WTC11 (cell line): ENCODE data around the gene RUFY3. TPM values are rescaled to one million over a fixed set of nuclear protein-coding genes. Genes with fewer than 3 reads are reported as not detected.

Experiments
- ATAC-seq: fragments of 200-7000 bp; cut with Tn5 transposase; 2 replicates; pipeline ENCODE4 v1.10.0; 2021; ENCODE audit warnings: mild to moderate bottlenecking, moderate library complexity
- CTCF ChIA-PET: fragments of 300-600 bp; sonication (Branson Sonifier 250); formaldehyde crosslinking; loops from one replicate; lab custom pipeline; 2021; ENCODE audit warnings: antibody characterized with exemption; lab: Charles Lee
- POLR2A ChIA-PET: fragments of 350-600 bp; sonication (Branson Sonifier 250); formaldehyde crosslinking; loops from one replicate; lab custom pipeline; 2021; ENCODE audit warnings: antibody characterized with exemption; lab: Charles Lee
- DNase-seq: peaks from one replicate; pipeline ENCODE4 v3.0.0; 2021; ENCODE audit warnings: low spot score
- H3K27ac Mint-ChIP-seq: 2 replicates; pipeline ENCODE4 v1.8.0; 2021; ENCODE audit warnings: mixed read lengths
- H3K27me3 Mint-ChIP-seq: 2 replicates; pipeline ENCODE4 v1.8.0; 2021; ENCODE audit warnings: low read depth, mild to moderate bottlenecking, moderate library complexity, mixed read lengths
- H3K36me3 Mint-ChIP-seq: 2 replicates; pipeline ENCODE4 v1.8.0; 2021; ENCODE audit warnings: mixed read lengths
- H3K4me1 Mint-ChIP-seq: 2 replicates; pipeline ENCODE4 v1.8.0; 2022; ENCODE audit warnings: mixed read lengths
- H3K4me3 Mint-ChIP-seq: 2 replicates; pipeline ENCODE4 v1.8.0; 2021; ENCODE audit warnings: mild to moderate bottlenecking, moderate library complexity, mixed read lengths
- H3K9me3 Mint-ChIP-seq: 2 replicates; pipeline ENCODE4 v1.8.0; 2021; ENCODE audit warnings: mixed read lengths
- AFF4 ChIP-seq: sonication (generic); formaldehyde crosslinking; IDR thresholded peaks from 2 replicates; pipeline ENCODE4 v1.8.1; 2023; ENCODE audit warnings: mild to moderate bottlenecking, missing genetic modification reagents, borderline replicate concordance
- FOXK1 ChIP-seq: sonication (generic); formaldehyde crosslinking; IDR thresholded peaks from 2 replicates; pipeline ENCODE4 v1.8.0; 2022; ENCODE audit warnings: mild to moderate bottlenecking, moderate library complexity, missing genetic modification reagents
- IRF2 ChIP-seq: sonication (generic); formaldehyde crosslinking; IDR thresholded peaks from 2 replicates; pipeline ENCODE4 v1.8.0; 2022; ENCODE audit warnings: low read depth, missing genetic modification reagents, borderline replicate concordance
- JAZF1 ChIP-seq: fragments of 250-450 bp; sonication (Bioruptor Pico); IDR thresholded peaks from 2 replicates; pipeline ENCODE4 v1.9.0; 2021; ENCODE audit warnings: moderate library complexity, mild to moderate bottlenecking, inconsistent platforms
- MXD4 ChIP-seq: fragments of 250-450 bp; sonication (Bioruptor Pico); IDR thresholded peaks from 2 replicates; pipeline ENCODE4 v1.8.0; 2021; ENCODE audit warnings: mild to moderate bottlenecking, moderate library complexity, borderline replicate concordance
- NFE2L1 ChIP-seq: sonication (generic); formaldehyde crosslinking; IDR thresholded peaks from 2 replicates; pipeline ENCODE4 v1.8.1; 2023; ENCODE audit warnings: missing genetic modification reagents
- PRDM15 ChIP-seq: sonication (generic); formaldehyde crosslinking; IDR thresholded peaks from 2 replicates; pipeline ENCODE4 v1.8.0; 2022; ENCODE audit warnings: missing genetic modification reagents
- TP53 ChIP-seq: sonication (generic); formaldehyde crosslinking; IDR thresholded peaks from 2 replicates; pipeline ENCODE4 v1.8.1; 2023; ENCODE audit warnings: mild to moderate bottlenecking, missing genetic modification reagents
- ZNF232 ChIP-seq: sonication (generic); formaldehyde crosslinking; IDR thresholded peaks from 2 replicates; pipeline ENCODE4 v1.8.0; 2022; ENCODE audit warnings: mild to moderate bottlenecking, missing genetic modification reagents
- ZNF396 ChIP-seq: fragments of 250-450 bp; sonication (Bioruptor Pico); IDR thresholded peaks from 2 replicates; pipeline ENCODE4 v1.8.0; 2021; ENCODE audit warnings: mild to moderate bottlenecking, moderate library complexity, borderline replicate concordance
- ZNF671 ChIP-seq: fragments of 250-450 bp; sonication (Bioruptor Pico); IDR thresholded peaks from 2 replicates; pipeline ENCODE4 v1.8.0; 2021; ENCODE audit warnings: mild to moderate bottlenecking
- total RNA-seq: library from RNA; stranded (reverse); gene quantifications from 3 replicates; pipeline ENCODE4 v1.2.3, GENCODE V29; 2021
- TF ChIP-seq, protein P1 (sequence below): fragments of 250-450 bp; sonication (Bioruptor Pico); IDR thresholded peaks from 2 replicates; pipeline ENCODE4 v1.9.0; 2021; ENCODE audit warnings: mild to moderate bottlenecking
- TF ChIP-seq, protein P2 (sequence below): sonication (generic); formaldehyde crosslinking; IDR thresholded peaks from 2 replicates; pipeline ENCODE4 v1.8.1; 2023; ENCODE audit warnings: mild to moderate bottlenecking, missing genetic modification reagents
- TF ChIP-seq, protein P3 (sequence below): fragments of 250-450 bp; sonication (Bioruptor Pico); IDR thresholded peaks from 2 replicates; pipeline ENCODE4 v1.9.0; 2021; ENCODE audit warnings: mild to moderate bottlenecking, borderline replicate concordance

Gene RUFY3
- total RNA-seq, 1 experiment from 2014 or later = 49.0 TPM

GRCh38 chr4:70715097-70715496 is 6.7 kb upstream of the RUFY3 start:
- no peaks in the 10 kb centered on the region for H3K27me3 Mint-ChIP-seq
- ChIA-PET POLR2A (no interaction called here), CTCF (interaction anchor here (0.6 to 2.5 kb wide), 2 partner anchors 21 to 118 kb away, joined by 3 to 9 read pairs; no protein-coding TSS in a partner anchor)
- H3K4me1 Mint-ChIP-seq = peaks cover 36% of the 10 kb centered on the region
- H3K27ac Mint-ChIP-seq = no peak overlapping the region
- H3K4me3 Mint-ChIP-seq = no peak overlapping the region
- no peaks in the 10 kb centered on the region for H3K9me3 Mint-ChIP-seq
- TF ChIP-seq ZNF671 (no peak), NFE2L1 (no peak), ZNF232 (CRISPR knock-in tag) (no peak), ZNF396 (CRISPR knock-in tag) (no peak), IRF2 (CRISPR knock-in tag) (no peak), JAZF1 (no peak)
- TF ChIP-seq, protein P1, sequence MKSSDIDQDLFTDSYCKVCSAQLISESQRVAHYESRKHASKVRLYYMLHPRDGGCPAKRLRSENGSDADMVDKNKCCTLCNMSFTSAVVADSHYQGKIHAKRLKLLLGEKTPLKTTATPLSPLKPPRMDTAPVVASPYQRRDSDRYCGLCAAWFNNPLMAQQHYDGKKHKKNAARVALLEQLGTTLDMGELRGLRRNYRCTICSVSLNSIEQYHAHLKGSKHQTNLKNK (CRISPR knock-in tag) = no peak
- ATAC-seq (no peak), DNase-seq (no peak)
- H3K36me3 Mint-ChIP-seq = no peaks in the 10 kb centered on the region

DNA sequence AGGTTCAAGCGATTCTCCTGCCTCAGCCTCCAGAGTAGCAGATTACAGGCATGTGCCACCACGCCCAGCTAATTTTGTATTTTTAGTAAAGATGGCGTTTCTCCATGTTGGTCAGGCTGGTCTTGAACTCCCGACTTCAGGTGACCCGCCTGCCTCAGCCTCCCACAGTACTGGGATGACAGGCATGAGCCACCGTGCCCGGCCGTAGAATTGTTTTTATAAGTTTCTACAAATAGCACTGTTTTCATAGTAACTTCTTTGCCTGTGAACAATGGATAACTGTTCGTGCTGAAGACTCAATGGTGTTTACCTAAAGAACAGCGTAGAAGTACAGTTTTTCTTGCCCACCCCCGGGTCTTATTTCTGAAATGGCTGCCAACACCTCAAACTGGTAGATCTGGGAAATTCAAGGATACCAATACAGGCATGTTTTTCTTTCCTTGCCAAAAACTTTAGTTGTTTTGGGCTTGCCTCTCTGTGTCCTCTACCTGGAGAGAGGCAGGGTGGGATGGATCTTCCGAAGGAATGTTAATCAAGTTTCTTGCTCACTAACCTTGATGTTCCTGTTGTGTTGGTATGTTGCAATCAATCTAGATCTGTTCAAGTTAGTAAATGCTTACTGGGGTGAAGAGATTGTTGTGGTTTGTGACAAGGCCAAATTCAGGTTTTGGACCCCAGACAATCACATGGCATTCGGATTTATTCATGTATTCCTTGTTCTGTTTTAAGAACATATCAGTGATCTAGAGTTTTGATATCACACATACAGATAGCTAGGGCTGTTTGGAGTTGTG is 2.8 kb upstream of the RUFY3 start:
- no peak for ATAC-seq
- CTCF ChIA-PET = no interaction called here
- peaks cover 26% of the 10 kb centered on the region for H3K4me1 Mint-ChIP-seq

More for the DNA sequence above, 2.8 kb upstream of the RUFY3 start:
- Mint-ChIP-seq H3K4me3 (no peak overlapping the region), H3K9me3 (no peaks in the 10 kb centered on the region), H3K27ac (no peak overlapping the region), H3K36me3 (no peaks in the 10 kb centered on the region), H3K27me3 (no peaks in the 10 kb centered on the region)
- POLR2A ChIA-PET = no interaction called here
- DNase-seq = no peak
- TF ChIP-seq TP53 (CRISPR knock-in tag) (no peak), AFF4 (CRISPR knock-in tag) (no peak), MXD4 (CRISPR knock-in tag) (no peak), PRDM15 (no peak), FOXK1 (CRISPR knock-in tag) (no peak)
- TF ChIP-seq, protein P2, sequence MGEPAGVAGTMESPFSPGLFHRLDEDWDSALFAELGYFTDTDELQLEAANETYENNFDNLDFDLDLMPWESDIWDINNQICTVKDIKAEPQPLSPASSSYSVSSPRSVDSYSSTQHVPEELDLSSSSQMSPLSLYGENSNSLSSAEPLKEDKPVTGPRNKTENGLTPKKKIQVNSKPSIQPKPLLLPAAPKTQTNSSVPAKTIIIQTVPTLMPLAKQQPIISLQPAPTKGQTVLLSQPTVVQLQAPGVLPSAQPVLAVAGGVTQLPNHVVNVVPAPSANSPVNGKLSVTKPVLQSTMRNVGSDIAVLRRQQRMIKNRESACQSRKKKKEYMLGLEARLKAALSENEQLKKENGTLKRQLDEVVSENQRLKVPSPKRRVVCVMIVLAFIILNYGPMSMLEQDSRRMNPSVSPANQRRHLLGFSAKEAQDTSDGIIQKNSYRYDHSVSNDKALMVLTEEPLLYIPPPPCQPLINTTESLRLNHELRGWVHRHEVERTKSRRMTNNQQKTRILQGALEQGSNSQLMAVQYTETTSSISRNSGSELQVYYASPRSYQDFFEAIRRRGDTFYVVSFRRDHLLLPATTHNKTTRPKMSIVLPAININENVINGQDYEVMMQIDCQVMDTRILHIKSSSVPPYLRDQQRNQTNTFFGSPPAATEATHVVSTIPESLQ (CRISPR knock-in tag) = no peak
- TF ChIP-seq, protein P3, sequence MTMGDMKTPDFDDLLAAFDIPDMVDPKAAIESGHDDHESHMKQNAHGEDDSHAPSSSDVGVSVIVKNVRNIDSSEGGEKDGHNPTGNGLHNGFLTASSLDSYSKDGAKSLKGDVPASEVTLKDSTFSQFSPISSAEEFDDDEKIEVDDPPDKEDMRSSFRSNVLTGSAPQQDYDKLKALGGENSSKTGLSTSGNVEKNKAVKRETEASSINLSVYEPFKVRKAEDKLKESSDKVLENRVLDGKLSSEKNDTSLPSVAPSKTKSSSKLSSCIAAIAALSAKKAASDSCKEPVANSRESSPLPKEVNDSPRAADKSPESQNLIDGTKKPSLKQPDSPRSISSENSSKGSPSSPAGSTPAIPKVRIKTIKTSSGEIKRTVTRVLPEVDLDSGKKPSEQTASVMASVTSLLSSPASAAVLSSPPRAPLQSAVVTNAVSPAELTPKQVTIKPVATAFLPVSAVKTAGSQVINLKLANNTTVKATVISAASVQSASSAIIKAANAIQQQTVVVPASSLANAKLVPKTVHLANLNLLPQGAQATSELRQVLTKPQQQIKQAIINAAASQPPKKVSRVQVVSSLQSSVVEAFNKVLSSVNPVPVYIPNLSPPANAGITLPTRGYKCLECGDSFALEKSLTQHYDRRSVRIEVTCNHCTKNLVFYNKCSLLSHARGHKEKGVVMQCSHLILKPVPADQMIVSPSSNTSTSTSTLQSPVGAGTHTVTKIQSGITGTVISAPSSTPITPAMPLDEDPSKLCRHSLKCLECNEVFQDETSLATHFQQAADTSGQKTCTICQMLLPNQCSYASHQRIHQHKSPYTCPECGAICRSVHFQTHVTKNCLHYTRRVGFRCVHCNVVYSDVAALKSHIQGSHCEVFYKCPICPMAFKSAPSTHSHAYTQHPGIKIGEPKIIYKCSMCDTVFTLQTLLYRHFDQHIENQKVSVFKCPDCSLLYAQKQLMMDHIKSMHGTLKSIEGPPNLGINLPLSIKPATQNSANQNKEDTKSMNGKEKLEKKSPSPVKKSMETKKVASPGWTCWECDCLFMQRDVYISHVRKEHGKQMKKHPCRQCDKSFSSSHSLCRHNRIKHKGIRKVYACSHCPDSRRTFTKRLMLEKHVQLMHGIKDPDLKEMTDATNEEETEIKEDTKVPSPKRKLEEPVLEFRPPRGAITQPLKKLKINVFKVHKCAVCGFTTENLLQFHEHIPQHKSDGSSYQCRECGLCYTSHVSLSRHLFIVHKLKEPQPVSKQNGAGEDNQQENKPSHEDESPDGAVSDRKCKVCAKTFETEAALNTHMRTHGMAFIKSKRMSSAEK (CRISPR knock-in tag) = no peak
- TF ChIP-seq, all 79 proteins: peak for 0
